Naive thymus-derived CD4-positive, alpha-beta T cell (primary cell): ENCODE measurements around the gene ZSCAN31. TPM values are rescaled to one million over a fixed set of nuclear protein-coding genes. Genes with fewer than 3 reads are reported as not detected.
A peak's percentile ranks its signal among the peaks of the same experiment; 100 is the strongest.

Experiments
- ATAC-seq: fragments of 150-1000 bp; cut with Tn5 transposase; 2 replicates; pipeline ENCODE4 v1.10.0; 2021; ENCODE audit warnings: mild to moderate bottlenecking, moderate library complexity
- CTCF ChIA-PET: fragments of 350-600 bp; sonication (Branson Sonifier 250); formaldehyde crosslinking; loops from one replicate; lab custom pipeline; 2021; ENCODE audit warnings: antibody characterized with exemption; lab: Charles Lee
- POLR2A ChIA-PET: fragments of 350-600 bp; sonication (Branson Sonifier 250); formaldehyde crosslinking; loops from one replicate; lab custom pipeline; 2021; ENCODE audit warnings: antibody characterized with exemption, inconsistent platforms; lab: Charles Lee
- DNase-seq, 9 donors: peaks; one replicate each; pipeline versions ENCODE4 v3.0.0 to v3.0.0-alpha.2; 2020 to 2022; ENCODE audit warnings: mixed read lengths in 1 of 9
- H3K27ac ChIP-seq: one replicate; pipeline ENCODE4 v1.7.0; 2013; ENCODE audit warnings: mild to moderate bottlenecking, low read depth, low read length, moderate library complexity
- H3K27me3 ChIP-seq, 2 donors: one replicate each; pipeline ENCODE4 v1.7.0; 2013; ENCODE audit warnings: low read length in 2 of 2, mild to moderate bottlenecking in 2 of 2, moderate library complexity in 2 of 2; ENCODE audit not compliant: control insufficient read depth in 2 of 2, insufficient read depth in 2 of 2
- H3K36me3 ChIP-seq, 3 experiments: 1 replicate in 2 of 3; 2 replicates in 1 of 3; pipeline ENCODE4 v1.7.0; 2013; ENCODE audit warnings: low read length in 3 of 3, mild to moderate bottlenecking in 3 of 3, moderate library complexity in 1 of 3; ENCODE audit not compliant: insufficient read depth in 3 of 3, control insufficient read depth in 2 of 3
- H3K4me1 ChIP-seq, 2 donors: one replicate each; pipeline ENCODE4 v1.7.0; 2013; ENCODE audit warnings: low read length in 2 of 2, mild to moderate bottlenecking in 2 of 2, moderate library complexity in 1 of 2; ENCODE audit not compliant: control insufficient read depth in 2 of 2, insufficient read depth in 2 of 2
- H3K4me3 ChIP-seq: 2 replicates; pipeline ENCODE4 v1.7.0; 2013; ENCODE audit warnings: mild to moderate bottlenecking, low read length
- H3K9me3 ChIP-seq, 3 experiments: 1 replicate in 2 of 3; 2 replicates in 1 of 3; pipeline ENCODE4 v1.7.0; 2013; ENCODE audit warnings: low read length in 3 of 3; ENCODE audit not compliant: control insufficient read depth in 2 of 3
- H3K27ac Mint-ChIP-seq, 9 donors: one replicate each; pipeline ENCODE4 v1.8.0; 2020 to 2022; ENCODE audit warnings: mixed read lengths in 9 of 9, mild to moderate bottlenecking in 8 of 9, moderate library complexity in 5 of 9, inconsistent platforms in 2 of 9
- H3K27me3 Mint-ChIP-seq, 5 donors: one replicate each; pipeline ENCODE4 v1.8.0; 2021 to 2022; ENCODE audit warnings: mixed read lengths in 5 of 5, mild to moderate bottlenecking in 1 of 5
- H3K36me3 Mint-ChIP-seq, 5 donors: one replicate each; pipeline ENCODE4 v1.8.0; 2020 to 2022; ENCODE audit warnings: mixed read lengths in 5 of 5, mild to moderate bottlenecking in 3 of 5, inconsistent platforms in 1 of 5
- H3K4me1 Mint-ChIP-seq, 7 donors: one replicate each; pipeline ENCODE4 v1.8.0; 2020 to 2022; ENCODE audit warnings: mixed read lengths in 7 of 7, mild to moderate bottlenecking in 3 of 7, inconsistent platforms in 1 of 7
- H3K4me3 Mint-ChIP-seq, 10 donors: one replicate each; pipeline ENCODE4 v1.8.0; 2020 to 2022; ENCODE audit warnings: mild to moderate bottlenecking in 10 of 10, mixed read lengths in 10 of 10, moderate library complexity in 6 of 10, inconsistent platforms in 2 of 10
- H3K9me3 Mint-ChIP-seq, 11 donors: one replicate each; pipeline ENCODE4 v1.8.0; 2020 to 2022; ENCODE audit warnings: mixed read lengths in 11 of 11, mild to moderate bottlenecking in 4 of 11, inconsistent platforms in 1 of 11, moderate library complexity in 1 of 11
- intact Hi-C, 2 donors: fragments of 100-400 bp; cut with micrococcal nuclease; formaldehyde crosslinking; loops; one replicate each; pipeline ENCODE4 v1.15.1; 2023
- polyA plus RNA-seq, 2 donors: library from polyadenylated mRNA; unstranded; fragments of 300-500 nt; fragmentation: Illumina TruSeq; gene quantifications; one replicate each; pipeline ENCODE4 v1.2.3, GENCODE V29; 2021
- total RNA-seq, 6 experiments: library from RNA in 5 of 6; stranded (reverse) in 5 of 6; gene quantifications; 1 replicate in 5 of 6; 2 replicates in 1 of 6; pipeline ENCODE4 v1.2.3 and lab custom pipeline; 2021 to 2026

ZSCAN31 gene
- total and polyA plus RNA-seq, 7 experiments from 2014 or later: 0.56 to 2.4 (median 1.2) TPM

GRCh38 chr6:28343898-28344677 is 8.1 kb upstream of the ZSCAN31 start:
- ChIA-PET POLR2A (no interaction called here), CTCF (no interaction called here)
- H3K27me3 ChIP-seq: peaks cover 0 to 4% of the 10 kb centered on the region in 2 donors
- intact Hi-C loops: no loop called here
- no peak overlapping the region for H3K27ac ChIP-seq
- H3K4me1 ChIP-seq: no peaks in the 10 kb centered on the region
- no peak overlapping the region for H3K4me3 ChIP-seq
- H3K9me3 ChIP-seq: no peaks in the 10 kb centered on the region
- no peaks in the 10 kb centered on the region for H3K36me3 ChIP-seq
- Mint-ChIP-seq H3K4me1 (no peaks in the 10 kb centered on the region), H3K36me3 (peaks cover 0 to 12% (median 5%) of the 10 kb centered on the region in 5 donors), H3K4me3 (no peak overlapping the region), H3K27me3 (peaks cover 11 to 40% (median 17%) of the 10 kb centered on the region in 5 donors), H3K27ac (no peak overlapping the region), H3K9me3 (peaks cover 0 to 16% (median 6%) of the 10 kb centered on the region in 11 donors)
- DNase-seq: no peak
- no peak for ATAC-seq

- POLR2A ChIA-PET: interaction anchor here (1.1 kb wide), 1 partner anchor 9 kb away, joined by 5 read pairs; the partner anchor contains the start of gene ZKSCAN3
- H3K27ac Mint-ChIP-seq: no peak overlapping the region
- peaks cover 0 to 16% (median 5%) of the 10 kb centered on the region in 5 donors for H3K27me3 Mint-ChIP-seq
- Histone ChIP-seq H3K4me1 (peaks cover 9 to 10% of the 10 kb centered on the region in 2 donors), H3K27ac (no peak overlapping the region), H3K4me3 (no peak overlapping the region), H3K27me3 (no peaks in the 10 kb centered on the region), H3K9me3 (no peaks in the 10 kb centered on the region), H3K36me3 (peaks cover 0 to 6% (median 0%) of the 10 kb centered on the region in 3 experiments)
- H3K36me3 Mint-ChIP-seq: peaks cover 0 to 9% (median 5%) of the 10 kb centered on the region in 5 donors
- intact Hi-C loops: no loop called here
- CTCF ChIA-PET: interaction anchor here (2.8 kb wide), 1 partner anchor 16 kb away, joined by 8 read pairs; no protein-coding TSS in a partner anchor
- ATAC-seq: no peak
- DNase-seq: no peak
- peaks cover 0 to 16% (median 6%) of the 10 kb centered on the region in 11 donors for H3K9me3 Mint-ChIP-seq
- no peaks in the 10 kb centered on the region for H3K4me1 Mint-ChIP-seq
- no peak overlapping the region for H3K4me3 Mint-ChIP-seq
These were observed 4.6 kb upstream of the ZSCAN31 start for GRCh38 chr6:28340310-28341095.

GRCh38 chr6:28337121-28337520 is 1.2 kb upstream of the ZSCAN31 start:
- DNase-seq (no peak), ATAC-seq (no peak)
- peaks cover 0 to 11% (median 5%) of the 10 kb centered on the region in 5 donors for H3K36me3 Mint-ChIP-seq
- peaks cover 0 to 12% (median 6%) of the 10 kb centered on the region in 11 donors for H3K9me3 Mint-ChIP-seq
- H3K4me1 Mint-ChIP-seq: peaks cover 0 to 16% (median 9%) of the 10 kb centered on the region in 7 donors
- peaks cover 0 to 6% (median 0%) of the 10 kb centered on the region in 3 experiments for H3K36me3 ChIP-seq
- H3K27me3 ChIP-seq: no peaks in the 10 kb centered on the region
- CTCF ChIA-PET: interaction anchor here (1.2 to 1.9 kb wide), 2 partner anchors 18 to 196 kb away, joined by 3 to 6 read pairs; partner anchors contain the start of gene ZKSCAN8
- H3K27ac Mint-ChIP-seq: no peak overlapping the region
- no peaks in the 10 kb centered on the region for H3K9me3 ChIP-seq
- no peak overlapping the region for H3K4me3 ChIP-seq
- POLR2A ChIA-PET: interaction anchor here (0.6 to 3.2 kb wide), 5 partner anchors 10 to 1313 kb away, joined by 3 to 17 read pairs (median 13); partner anchors contain the start of genes ZKSCAN3 and ZSCAN26
- no peak overlapping the region for H3K27ac ChIP-seq
- H3K4me3 Mint-ChIP-seq: no peak overlapping the region
- H3K27me3 Mint-ChIP-seq: peaks cover 0 to 3% (median 0%) of the 10 kb centered on the region in 5 donors
- peaks cover 9 to 10% of the 10 kb centered on the region in 2 donors for H3K4me1 ChIP-seq
- intact Hi-C loops: loop anchor here (5.0 to 10.0 kb wide), 8 partner anchors 85 to 1160 kb away; partner anchors contain the start of genes ZSCAN23 (in 2 of the 2), ZKSCAN4 (in 1 of the 2), ZKSCAN8 (in 1 of the 2) and ZNF184 (in 1 of the 2)

GRCh38 chr6:28336284-28337120 is 554 bp upstream of the ZSCAN31 start:
- Histone ChIP-seq H3K4me1 (peaks cover 9 to 10% of the 10 kb centered on the region in 2 donors), H3K4me3 (peak overlapping the region; percentile 97), H3K27me3 (no peaks in the 10 kb centered on the region), H3K27ac (peak overlapping the region; percentile 92), H3K36me3 (peaks cover 0 to 6% (median 0%) of the 10 kb centered on the region in 3 experiments), H3K9me3 (no peaks in the 10 kb centered on the region)
- H3K4me1 Mint-ChIP-seq: peaks cover 0 to 16% (median 9%) of the 10 kb centered on the region in 7 donors
- peaks cover 0 to 3% (median 0%) of the 10 kb centered on the region in 5 donors for H3K27me3 Mint-ChIP-seq
- H3K9me3 Mint-ChIP-seq: peaks cover 0 to 12% (median 6%) of the 10 kb centered on the region in 11 donors
- DNase-seq (peak in 6 of 9 donors; percentile 18 to 34 (median 30)), ATAC-seq (no peak)
- POLR2A ChIA-PET: interaction anchor here (0.8 to 3.2 kb wide), 6 partner anchors 11 to 1217 kb away, joined by 3 to 17 read pairs (median 12); partner anchors contain the start of genes ZKSCAN3, ZKSCAN8 and ZSCAN26
- CTCF ChIA-PET: interaction anchor here (0.7 kb wide), 1 partner anchor 1301 kb away, joined by 3 read pairs; no protein-coding TSS in a partner anchor
- intact Hi-C loops: loop anchor here (1.0 to 10.0 kb wide), 9 partner anchors 13 to 1159 kb away; partner anchors contain the start of genes ZKSCAN3 (in 2 of the 2), ZSCAN23 (in 2 of the 2), ZKSCAN4 (in 1 of the 2) and ZKSCAN8 (in 1 of the 2)
- H3K36me3 Mint-ChIP-seq: peaks cover 0 to 11% (median 5%) of the 10 kb centered on the region in 5 donors
- no peak overlapping the region for H3K4me3 Mint-ChIP-seq
- H3K27ac Mint-ChIP-seq: no peak overlapping the region

- ChIA-PET POLR2A (interaction anchor here (0.6 to 3.2 kb wide), 8 partner anchors 12 to 497 kb away, joined by 3 to 17 read pairs (median 8); partner anchors contain the start of genes ZKSCAN3, ZKSCAN8 and ZSCAN26), CTCF (interaction anchor here (0.9 to 1.2 kb wide), 2 partner anchors 20 to 1211 kb away, joined by 5 to 6 read pairs; no protein-coding TSS in a partner anchor)
- Histone ChIP-seq H3K4me1 (peaks cover 9 to 10% of the 10 kb centered on the region in 2 donors), H3K4me3 (peak overlapping the region; percentile 97), H3K36me3 (peaks cover 0 to 6% (median 0%) of the 10 kb centered on the region in 3 experiments), H3K27ac (peak overlapping the region; percentile 92), H3K9me3 (no peaks in the 10 kb centered on the region), H3K27me3 (no peaks in the 10 kb centered on the region)
- H3K4me1 Mint-ChIP-seq: peaks cover 0 to 16% (median 9%) of the 10 kb centered on the region in 7 donors
- H3K27ac Mint-ChIP-seq: peak overlapping the region in 1 of 9 donors; percentile 47
- H3K9me3 Mint-ChIP-seq: peaks cover 0 to 7% (median under 1%) of the 10 kb centered on the region in 11 donors
- intact Hi-C loops: loop anchor here (1.0 to 10.0 kb wide), 13 partner anchors 68 to 1158 kb away; partner anchors contain the start of genes ZKSCAN4 (in 2 of the 2), ZSCAN23 (in 2 of the 2), ZSCAN26 (in 2 of the 2) and ZKSCAN8 (in 1 of the 2)
- peaks cover 0 to 3% (median 0%) of the 10 kb centered on the region in 5 donors for H3K27me3 Mint-ChIP-seq
- H3K4me3 Mint-ChIP-seq: peak overlapping the region in 1 of 10 donors; percentile 58
- ATAC-seq (no peak), DNase-seq (no peak)
- peaks cover 0 to 5% (median under 1%) of the 10 kb centered on the region in 5 donors for H3K36me3 Mint-ChIP-seq
These were observed 846 bp downstream of the ZSCAN31 start for GRCh38 chr6:28335040-28335563.
